NCI-H187 treated with DMSO at 0.1 percent for 48 hours (cell line): ENCODE results near the gene SLC25A21.

Experiments used
- DNase-seq: peaks from one replicate; lab custom pipeline; 2025; lab: John Stamatoyannopoulos, UW

Gene SLC25A21

DNA sequence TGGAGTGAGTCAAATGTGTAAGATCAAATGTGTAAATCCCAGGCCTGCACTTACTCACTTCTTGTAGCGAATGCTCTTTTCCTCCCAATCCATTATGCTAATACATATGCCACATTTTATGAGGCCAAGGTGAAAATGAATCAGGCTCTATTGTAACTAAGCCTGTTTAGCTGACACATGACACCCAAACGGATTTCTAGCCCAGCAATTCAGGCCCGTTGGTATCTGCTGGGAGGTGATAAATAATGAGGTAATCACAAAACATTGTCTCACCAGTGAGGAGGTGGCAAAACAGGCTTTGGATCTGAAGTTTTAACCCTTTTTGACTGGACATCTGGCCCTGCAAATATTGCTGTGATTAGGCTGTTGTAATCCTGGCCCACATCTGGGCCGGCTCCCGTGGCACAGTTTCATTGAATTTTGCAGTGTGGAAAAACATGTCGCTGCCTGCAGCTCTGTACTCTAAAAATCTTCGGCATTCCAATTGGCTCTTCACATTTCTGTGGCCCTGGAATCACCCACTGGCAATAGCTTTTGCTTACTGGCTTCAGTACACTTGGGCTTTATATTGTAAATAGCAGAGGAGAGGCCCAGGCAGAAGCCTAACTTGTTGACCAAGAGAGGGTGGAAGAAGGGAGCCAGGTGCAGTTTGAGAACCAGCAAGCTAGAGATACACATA lies 404.7 kb downstream of the SLC25A21 start:
- peak; percentile 92 for DNase-seq

DNA sequence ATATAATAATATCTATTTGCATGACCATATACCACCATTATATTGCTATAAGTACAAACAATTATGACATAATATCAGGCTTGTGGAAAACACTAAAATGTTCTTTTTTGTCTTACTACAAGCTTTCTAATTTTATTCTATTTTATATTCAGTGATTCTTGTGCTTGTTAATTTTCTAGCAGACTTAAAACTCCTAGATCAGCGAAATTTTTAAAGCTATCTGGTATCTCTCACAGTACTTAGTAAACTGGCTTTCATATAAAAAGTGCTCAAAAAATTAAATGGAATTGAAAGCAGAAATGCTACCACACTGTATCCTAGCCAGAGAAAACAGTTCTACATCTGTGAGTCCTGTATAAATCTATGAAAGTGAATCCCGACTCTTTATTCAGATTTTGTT lies 405.4 kb downstream of the SLC25A21 start:
- DNase-seq: no peak

DNA sequence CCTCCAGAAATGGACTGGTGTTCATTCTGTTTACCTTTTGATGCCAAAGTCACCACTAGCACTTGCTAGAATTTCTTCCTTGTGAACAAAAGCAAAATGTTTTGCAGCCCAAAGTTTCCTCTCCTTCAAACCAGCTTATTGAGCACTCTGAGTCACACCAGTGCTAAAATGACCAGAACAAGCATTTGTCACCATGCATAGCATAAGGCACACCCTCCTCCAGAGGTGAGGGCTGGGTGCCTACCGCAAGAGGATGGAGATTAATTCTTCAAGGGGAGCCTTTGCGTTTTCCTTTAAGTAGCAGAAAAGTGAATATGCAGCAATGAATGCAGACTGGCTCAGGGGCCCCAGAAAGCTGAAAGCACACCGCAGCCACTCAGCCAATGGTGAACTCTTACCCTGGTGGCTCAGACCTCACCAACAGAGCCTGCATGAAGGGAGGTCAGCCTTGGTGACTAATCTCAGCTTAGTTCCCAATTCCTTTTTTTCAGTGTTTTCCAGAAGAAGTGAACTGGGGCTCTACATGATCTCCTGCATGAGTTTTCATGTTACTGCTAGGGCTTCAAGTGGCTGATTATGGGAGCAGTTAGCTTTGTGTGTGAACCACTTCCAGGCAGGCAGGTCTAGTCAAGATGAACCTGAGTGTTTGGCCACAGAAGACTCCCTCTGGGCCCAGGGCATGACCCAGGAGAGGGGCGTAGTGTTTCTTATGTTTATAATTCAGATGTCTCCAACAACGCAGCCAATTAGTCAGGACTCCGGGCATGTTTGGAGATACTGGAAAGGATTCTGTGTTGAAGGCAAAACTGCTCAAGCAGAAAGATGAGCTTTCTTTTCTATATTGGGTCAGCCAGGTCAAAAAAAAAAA lies 414.4 kb downstream of the SLC25A21 start:
- peak; percentile 73 for DNase-seq

DNA sequence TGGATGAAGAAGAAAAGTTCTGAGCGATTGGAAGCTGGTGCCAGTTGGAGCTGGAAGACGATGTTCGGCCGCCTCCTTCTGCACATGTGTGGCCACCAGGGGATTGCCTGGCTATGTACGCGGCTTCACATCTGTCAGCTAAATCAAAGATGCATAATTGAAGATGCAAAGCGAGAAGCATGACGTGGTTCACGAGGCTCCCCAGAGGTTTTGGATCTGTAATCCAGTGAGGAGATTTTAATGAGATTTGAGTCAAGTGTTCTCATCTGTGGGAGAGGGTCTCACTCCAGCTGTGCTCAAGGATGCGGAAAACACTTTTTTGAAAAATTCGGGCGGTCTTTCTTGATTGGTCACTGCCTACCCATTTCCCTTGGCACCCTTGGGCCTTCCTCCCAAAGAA lies 416.2 kb downstream of the SLC25A21 start:
- DNase-seq: no peak

DNA sequence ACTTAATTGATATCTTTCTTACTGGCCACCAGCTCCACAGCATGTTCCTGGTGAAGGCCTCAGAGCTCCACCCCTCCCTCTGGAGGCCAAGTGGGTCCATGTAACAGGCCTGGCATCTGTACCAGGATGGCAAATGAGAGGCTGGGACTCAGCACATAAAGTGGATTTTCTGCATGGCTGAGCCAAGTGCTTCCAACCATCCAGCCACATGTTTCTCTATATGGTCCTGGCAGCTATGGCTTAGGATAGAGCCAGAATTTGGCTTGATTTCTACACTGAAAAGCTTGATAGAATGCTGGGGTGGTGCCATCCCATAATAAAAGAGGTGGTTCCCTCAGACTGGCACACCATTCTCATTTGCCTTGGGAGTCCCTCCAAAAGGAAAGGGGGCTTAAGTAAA lies 416.6 kb downstream of the SLC25A21 start:
- DNase-seq: no peak

DNA sequence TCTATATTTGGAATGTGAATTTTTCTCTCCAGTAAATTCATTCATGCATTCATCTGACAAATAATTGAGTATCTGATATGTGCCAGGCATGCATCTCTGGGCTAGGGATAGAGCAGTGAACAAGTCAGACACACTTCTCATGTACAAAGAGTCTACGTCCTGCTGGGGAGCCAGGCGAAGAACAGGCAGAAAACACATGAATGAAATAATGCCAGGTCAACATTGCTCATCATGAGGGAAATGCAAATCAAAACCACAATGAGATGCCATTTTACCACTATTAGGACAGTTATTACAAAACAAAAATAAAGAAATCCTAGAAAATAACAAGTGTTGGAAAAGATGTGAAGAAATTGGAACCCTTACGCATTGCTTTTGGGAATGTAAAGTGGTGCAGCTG lies 420.5 kb downstream of the SLC25A21 start:
- no peak for DNase-seq

DNA sequence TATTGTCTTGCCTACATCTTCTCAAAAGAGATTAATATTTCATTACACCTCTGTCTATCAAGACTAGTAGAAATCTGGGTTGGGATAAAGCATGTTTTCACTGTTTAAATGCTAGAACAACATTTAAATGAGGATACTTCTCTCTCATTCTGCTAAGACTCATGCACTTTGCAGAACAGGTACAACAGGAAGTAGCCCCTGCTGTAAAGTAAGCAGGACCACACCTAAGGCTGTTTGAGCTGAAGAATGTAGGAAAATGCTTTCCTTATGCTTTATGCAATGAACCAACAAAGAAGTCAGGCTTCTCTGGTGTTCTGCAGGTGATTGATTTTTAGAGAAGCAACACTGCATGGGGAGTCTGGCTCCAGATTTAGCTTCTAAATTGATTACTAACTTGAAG lies 421.3 kb downstream of the SLC25A21 start:
- DNase-seq: no peak

DNA sequence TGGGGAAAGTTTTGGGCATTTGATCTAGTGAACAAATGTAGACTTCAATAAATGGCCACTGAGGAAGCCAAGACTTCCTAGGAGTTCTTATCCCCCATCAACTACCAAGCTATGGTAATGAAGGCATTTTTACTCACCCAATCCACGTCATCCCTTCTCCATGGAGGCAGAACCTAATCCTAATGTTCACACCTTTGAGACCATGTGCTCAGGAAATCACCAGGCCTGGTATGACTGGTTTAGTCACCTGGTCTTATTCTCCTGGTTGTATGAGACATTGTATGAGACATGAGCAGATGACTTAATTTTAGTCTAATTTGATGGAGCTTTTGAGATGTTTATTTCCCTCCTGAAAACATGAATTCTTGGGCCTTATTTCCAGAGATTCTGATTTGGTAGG lies 422.2 kb downstream of the SLC25A21 start:
- no peak for DNase-seq

DNA sequence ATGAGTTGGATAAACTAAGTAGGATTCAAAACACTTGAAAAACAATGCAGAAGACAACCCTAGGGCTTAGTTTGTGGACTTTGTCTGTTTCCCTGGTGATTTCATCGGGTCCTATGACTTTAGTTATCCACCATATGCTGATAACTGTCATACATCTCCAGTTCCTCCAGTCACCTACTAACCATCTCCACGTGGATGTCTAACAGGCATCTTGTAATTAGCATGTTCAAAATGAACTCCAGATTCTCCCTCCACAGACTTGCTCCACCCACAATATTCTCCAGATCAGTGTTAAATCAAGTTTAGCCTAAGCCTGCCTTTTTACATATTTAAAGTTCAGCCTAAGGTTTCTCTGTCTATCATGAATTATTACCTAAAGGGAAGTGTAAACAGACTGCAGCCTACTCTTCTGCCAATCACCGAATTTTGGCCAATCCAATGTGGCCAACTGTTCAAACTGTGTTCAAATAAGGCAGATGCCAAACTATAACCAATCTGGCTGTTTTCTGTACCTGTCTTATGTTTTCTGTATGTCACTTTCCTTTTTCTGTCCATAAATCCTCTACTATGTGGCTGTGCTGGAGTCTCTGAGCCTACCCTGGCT lies 423.7 kb downstream of the SLC25A21 start:
- no peak for DNase-seq

DNA sequence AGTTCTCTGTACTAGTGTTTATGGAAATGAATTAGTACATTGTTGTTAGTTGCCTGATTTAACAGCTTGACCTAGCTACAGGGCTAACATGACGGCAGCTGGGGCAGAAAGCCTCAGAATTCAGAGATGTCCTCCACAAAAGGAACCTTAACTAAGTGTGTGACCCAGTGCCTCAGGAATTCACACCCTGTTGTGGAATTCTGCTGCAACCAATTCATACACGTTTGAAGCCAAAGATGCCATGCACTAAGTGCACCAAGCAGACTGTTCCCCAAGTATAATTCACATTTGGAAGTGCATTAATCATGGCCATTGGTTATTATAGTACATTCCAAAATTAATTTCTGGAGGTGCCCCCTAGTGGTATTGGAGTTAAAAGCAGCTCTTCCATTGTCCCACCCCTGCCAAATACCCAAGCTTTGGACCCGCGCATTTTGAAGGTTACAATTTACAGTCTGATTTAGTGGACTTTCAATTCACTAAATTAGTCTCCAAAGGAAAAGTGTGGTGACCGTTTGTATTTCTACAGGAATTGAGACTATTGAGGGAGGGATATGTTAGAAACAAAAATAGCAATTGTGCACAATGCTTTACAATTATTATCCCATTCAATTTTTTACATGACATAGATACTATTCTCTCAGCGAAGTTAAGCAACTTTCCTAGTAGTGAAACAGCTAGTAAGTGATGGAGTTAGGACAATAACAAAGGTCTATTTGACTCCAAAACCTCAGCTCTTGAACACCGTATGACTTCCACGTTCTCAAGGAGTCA lies 424.8 kb downstream of the SLC25A21 start:
- DNase-seq: no peak

DNA sequence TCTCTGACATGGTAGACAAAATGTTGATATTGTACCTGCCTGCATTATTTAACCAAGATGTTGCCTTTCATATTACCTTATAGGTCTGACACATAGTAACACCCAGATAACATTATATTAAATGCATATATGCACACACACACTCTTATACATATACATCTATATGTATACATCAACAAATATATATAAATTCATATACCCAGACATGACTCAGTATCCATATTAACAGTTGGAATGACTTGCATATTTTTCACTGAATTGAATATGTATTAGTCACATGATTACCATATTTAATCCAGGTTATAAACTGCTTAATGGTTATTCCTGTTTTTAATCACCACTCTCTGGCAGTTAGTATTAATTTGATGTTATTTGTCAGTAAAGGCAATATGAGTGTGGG lies 425.5 kb downstream of the SLC25A21 start:
- no peak for DNase-seq

DNA sequence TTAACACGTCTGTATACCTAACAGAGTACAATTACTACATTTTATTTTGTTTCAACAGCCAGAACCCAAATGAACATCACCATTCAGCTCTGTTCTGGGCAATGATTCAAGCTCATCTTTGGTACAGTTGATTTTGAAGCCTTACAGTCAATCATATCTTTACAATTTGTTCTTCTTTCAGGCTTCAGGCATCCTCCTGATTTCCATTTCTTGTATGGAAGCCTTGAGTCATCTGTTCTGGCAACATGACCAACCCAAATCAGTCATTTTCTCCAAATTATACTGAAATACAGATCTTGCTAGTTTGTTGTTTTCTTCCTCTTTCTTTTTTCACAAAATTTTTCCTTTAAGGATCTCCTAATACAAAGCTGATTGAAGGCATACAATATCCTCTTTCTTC lies 430.5 kb downstream of the SLC25A21 start:
- no peak for DNase-seq

DNA sequence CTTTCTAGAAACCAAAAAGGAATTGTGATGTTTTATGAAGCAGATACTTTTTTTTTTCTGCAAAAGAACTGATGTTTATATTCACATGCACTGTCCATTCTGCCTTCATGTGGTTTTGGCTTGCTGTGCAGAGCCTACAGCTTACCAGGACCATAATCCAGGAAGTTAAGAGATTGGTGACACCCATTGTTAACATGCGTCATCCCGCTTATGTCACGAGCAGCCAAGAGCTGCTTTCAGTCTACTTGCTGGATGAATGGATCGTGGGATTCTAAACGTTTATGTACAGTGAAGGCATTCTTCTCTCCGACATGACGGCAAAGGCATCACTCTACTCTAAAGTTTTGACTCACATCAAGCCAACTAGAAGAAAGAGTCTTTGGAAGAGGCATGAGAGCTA lies 434.1 kb downstream of the SLC25A21 start:
- no peak for DNase-seq

DNA sequence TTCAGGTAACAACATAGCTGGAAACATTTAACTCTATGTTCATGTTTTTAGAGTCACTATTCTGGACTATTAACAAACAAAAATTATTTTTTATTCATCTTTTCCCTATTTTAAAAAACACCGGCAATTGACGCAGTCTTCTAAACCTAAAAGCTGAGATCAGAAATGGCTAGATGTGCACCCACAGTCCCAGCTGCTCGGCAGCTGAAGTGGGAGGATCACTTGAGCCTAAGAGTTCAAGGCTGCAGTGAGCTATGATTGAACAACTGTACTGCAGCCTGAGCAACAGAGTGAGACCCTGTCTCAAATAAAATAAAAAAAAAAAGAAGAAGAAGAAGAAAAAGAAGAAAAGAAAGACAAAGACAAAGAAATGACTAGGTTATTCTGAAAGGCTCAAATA lies 446.3 kb downstream of the SLC25A21 start:
- no peak for DNase-seq

DNA sequence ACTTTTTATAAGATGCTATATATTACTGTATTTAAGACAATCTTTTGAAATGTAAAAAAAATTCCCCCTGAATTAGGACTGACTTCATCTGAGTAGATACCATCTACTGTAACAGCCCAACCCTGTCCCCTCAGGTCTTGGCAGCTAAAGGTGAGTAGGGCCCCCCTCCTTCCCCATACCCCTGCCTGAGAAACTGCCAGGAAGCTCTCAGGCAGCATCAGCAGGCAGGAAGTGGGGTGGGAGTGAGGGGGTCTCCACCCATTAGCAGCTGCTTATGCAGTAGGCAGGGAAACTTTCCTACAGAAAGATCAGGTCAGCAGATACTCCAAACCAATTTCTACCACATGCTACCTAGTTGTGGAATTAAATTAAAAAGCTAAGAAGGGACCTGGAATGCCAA lies 448.2 kb downstream of the SLC25A21 start:
- no peak for DNase-seq

DNA sequence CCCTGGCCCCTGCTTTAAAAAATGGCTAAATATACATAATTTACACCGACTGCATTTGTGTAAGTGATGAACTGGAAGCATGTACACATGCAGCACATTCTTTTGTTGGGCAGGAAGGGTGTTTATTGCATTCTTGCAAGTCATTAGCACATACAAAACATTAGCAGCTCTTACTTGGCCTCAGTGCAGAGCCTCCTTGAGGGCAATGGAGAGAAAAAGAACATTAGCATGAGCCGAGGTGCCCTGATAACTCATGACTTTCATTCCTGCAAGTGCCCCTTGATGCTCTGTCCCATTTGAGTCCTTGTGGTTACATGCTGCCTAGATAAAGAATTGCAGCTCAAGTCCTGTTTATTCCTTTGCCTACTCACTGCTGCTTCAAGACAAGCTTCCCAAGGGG lies 448.9 kb downstream of the SLC25A21 start:
- no peak for DNase-seq

DNA sequence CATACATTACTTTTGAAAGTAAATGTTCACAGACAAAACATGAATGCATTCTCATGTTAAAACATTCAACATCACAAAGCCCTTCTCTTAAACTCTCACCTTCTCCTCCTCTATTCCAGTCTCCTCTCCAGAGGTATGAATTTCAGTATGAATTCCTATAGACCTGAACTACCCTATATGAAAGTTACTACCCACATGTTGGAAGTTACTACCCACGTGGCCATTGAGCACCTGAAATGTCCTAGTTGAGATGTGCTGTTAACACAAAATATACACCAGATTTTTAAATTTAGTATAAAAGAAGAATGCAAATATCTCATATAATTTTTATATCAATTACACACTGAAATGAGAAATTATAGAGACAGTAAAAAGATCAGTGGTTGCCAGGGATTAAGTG lies 450.5 kb downstream of the SLC25A21 start:
- DNase-seq: no peak

DNA sequence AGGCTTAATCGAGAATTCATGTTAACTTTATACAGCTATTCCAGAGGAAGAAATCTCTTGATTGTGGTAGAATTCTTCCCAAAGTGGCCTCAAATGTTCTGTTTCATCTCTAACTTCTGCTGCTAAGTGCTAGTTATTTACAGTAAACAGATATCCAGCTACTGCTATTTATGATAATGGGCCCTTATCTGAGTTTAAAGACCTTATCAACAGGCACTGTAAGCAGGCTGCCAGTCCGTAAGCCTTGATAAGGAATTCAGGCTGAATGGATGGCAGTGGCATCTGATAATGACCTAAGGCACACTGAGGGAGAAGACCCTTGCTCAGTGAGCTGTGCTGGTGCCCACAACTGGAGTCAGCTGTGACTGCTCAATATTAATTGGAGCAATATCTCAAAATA lies 451.7 kb downstream of the SLC25A21 start:
- DNase-seq: no peak

DNA sequence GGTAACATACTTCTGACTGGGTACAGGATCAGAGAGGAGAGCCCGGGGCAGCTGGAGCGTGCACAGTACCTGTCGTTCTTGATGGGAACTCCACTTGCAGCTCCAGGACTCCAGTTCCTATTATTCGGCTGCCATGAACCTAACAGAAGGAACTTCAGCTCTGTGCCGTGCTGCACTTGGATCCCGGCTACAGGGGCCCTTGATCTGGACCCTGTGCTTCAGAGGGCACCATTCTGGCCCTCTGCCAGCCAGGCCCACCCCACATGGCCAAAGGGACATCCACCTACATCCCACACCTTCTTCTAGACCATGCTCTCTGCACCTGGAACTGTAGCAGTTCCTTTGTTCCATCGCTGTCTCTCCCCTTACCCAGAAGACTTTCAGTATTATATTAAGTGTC lies 452.6 kb downstream of the SLC25A21 start:
- no peak for DNase-seq

DNA sequence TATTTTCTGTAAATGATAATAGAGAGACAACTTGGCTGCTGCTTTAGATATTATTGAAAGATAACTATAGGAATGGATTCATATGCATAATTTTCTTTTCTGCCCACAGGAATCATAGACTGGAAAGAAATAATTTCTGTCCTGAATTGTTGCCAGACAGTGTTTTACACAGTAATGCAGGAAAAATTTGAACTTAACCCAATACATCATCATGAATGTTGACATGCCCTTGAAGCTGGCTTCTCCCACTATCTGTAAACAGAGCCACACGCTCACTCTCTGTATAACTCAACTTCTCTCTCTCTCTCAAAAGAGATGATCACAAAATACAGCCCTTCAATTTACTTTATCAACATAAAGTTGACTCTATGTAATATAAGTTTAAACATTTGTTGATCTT lies 454.2 kb downstream of the SLC25A21 start:
- no peak for DNase-seq

DNA sequence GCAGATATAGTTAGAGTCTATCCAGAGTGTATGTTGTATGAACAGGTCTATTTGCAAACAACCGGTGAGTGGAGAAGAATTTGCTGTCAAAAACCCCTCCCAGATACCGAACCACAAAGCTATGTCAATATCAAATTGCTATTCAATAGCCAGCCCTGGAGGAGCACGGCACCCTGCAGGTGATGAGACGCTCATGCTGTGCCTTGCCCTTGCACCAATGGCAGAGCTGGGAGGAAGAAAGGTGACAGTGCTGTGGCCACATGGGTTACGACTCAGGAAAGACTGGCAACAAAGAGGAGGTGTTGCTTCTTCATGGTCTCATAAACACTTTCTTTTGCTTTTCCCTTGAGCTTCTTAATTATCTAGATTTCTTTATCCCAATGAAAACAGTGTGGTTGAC lies 455.0 kb downstream of the SLC25A21 start:
- DNase-seq: peak; percentile 60

DNA sequence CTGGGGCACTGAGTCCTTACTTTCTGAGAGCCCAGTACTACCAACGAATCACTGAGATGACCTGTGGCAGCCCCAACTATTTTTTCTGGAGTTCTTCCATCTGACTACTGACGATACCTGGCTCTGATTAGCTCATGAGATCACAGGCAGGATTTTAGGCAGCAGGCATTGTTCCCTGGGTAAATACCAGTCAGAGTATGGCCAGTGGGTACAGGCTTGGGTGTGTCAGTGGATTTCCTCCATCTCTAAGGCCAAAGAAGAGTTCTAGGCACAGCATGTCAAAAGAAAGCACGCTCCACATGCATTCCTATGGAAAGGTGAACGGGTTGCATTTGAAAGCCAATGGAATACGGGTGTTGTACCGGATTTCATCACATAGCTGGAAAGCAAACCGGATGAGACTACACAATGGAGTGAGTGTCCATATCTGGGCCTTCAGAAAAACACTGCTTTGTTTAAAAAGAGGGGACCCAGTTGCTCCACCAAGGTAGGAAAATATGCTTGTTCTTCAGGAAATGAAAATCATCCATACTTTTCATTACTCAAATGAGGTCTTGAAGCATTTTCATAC lies 455.7 kb downstream of the SLC25A21 start:
- no peak for DNase-seq
